Gastroesophageal sphincter (tissue), 4 donors: ENCODE measurements around the gene EPSTI1. TPM values are rescaled to one million over a fixed set of nuclear protein-coding genes. Genes with fewer than 3 reads are reported as not detected.

Experiments
- ATAC-seq: fragments of 150-250 bp; one replicate; pipeline ENCODE4 v1.9.1; 2016; ENCODE audit warnings: mild to moderate bottlenecking, moderate library complexity
- H3K27ac ChIP-seq, 4 donors: fragments of 200-600 bp; sonication (generic) in 3 of 4; 1 replicate in 3 of 4; 2 replicates in 1 of 4; pipeline ENCODE4 v1.5.1; 2016 to 2019
- H3K27me3 ChIP-seq: fragments of 200-600 bp; sonication (generic); one replicate; pipeline ENCODE4 v1.5.1; 2019
- H3K36me3 ChIP-seq, 2 donors: fragments of 200-600 bp; sonication (generic); one replicate each; pipeline ENCODE4 v1.5.1; 2019; ENCODE audit warnings: control low read depth in 1 of 2
- H3K4me1 ChIP-seq, 3 donors: fragments of 200-600 bp; sonication (generic); 1 replicate in 2 of 3; 2 replicates in 1 of 3; pipeline ENCODE4 v1.5.1; 2016 to 2019; ENCODE audit warnings: control low read depth in 2 of 3
- H3K4me3 ChIP-seq, 2 donors: fragments of 200-600 bp; sonication (generic); one replicate each; pipeline ENCODE4 v1.5.1; 2019; ENCODE audit warnings: mild to moderate bottlenecking in 1 of 2, moderate library complexity in 1 of 2
- H3K9me3 ChIP-seq, 3 donors: fragments of 200-600 bp; sonication (generic); one replicate each; pipeline ENCODE4 v1.5.1; 2017 to 2019; ENCODE audit warnings: control low read depth in 2 of 3
- EP300 ChIP-seq: sonication (generic); formaldehyde crosslinking; IDR thresholded peaks from one replicate; pipeline ENCODE4 v1.6.1; 2017; ENCODE audit warnings: antibody characterized with exemption, mild to moderate bottlenecking
- POLR2A ChIP-seq, 2 donors: fragments of 450-650 bp; IDR thresholded peaks; one replicate each; pipeline ENCODE4 v1.6.1; 2017; ENCODE audit warnings: antibody characterized with exemption in 2 of 2, mild to moderate bottlenecking in 2 of 2, moderate library complexity in 1 of 2
- POLR2AphosphoS5 ChIP-seq: sonication (generic); formaldehyde crosslinking; IDR thresholded peaks from one replicate; pipeline ENCODE4 v1.6.1; 2017; ENCODE audit warnings: antibody characterized with exemption
- WGBS, 2 donors: methylation state at CpG; one replicate each; pipeline ENCODE4 v1.1.5; 2018; ENCODE audit warnings: low coverage in 1 of 2; 5-methylcytosine and 5-hydroxymethylcytosine counted together
- total RNA-seq, 4 donors: library from RNA; depleted of rRNA; stranded (reverse); fragments of >200 nt; gene quantifications; one replicate each; pipeline ENCODE4 v1.1.0, GENCODE V29; 2016
- TF ChIP-seq, protein P1 (sequence below), 4 experiments: fragments of 200-600 bp in 2 of 4; fragments of 450-650 bp in 2 of 4; sonication (generic) in 1 of 4; IDR thresholded peaks; one replicate each; pipeline ENCODE4 v1.5.1; 2017 to 2019; ENCODE audit warnings: antibody characterized with exemption in 4 of 4, mild to moderate bottlenecking in 2 of 4, moderate library complexity in 2 of 4

The EPSTI1 gene
- total RNA-seq, 4 donors from 2014 or later = 6.1 to 13.3 (median 7.8) TPM

DNA sequence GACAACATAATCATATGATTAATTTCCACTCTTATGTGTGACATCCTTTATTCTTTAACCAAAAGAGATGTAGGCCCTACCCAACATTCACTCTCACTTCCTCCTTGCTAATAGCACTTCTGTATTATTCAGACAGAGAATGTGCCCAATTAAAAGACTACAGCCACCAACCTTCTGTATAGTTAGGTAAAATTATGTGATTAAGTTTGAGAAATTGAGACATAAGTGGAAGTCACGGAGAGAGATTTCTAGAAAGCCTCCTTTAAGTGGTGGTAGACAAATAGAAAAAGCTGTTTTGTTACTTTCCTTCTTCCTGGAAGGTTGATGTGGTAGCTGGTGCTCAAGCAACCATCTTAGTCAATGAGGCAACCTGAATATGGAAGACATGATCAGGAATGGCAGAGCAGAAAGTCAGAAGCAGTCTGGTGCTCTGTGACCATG lies 14.8 kb downstream of the EPSTI1 start:
- Histone ChIP-seq H3K4me1 (no peaks in the 10 kb centered on the region), H3K36me3 (no peaks in the 10 kb centered on the region), H3K27ac (no peak overlapping the region), H3K9me3 (no peaks in the 10 kb centered on the region), H3K4me3 (no peak overlapping the region), H3K27me3 (no peaks in the 10 kb centered on the region)
- TF ChIP-seq EP300 = no peak
- TF ChIP-seq POLR2A (IDR thresholded peaks at IDR 0.05) = no peak
- TF ChIP-seq POLR2AphosphoS5 = no peak
- TF ChIP-seq, protein P1, sequence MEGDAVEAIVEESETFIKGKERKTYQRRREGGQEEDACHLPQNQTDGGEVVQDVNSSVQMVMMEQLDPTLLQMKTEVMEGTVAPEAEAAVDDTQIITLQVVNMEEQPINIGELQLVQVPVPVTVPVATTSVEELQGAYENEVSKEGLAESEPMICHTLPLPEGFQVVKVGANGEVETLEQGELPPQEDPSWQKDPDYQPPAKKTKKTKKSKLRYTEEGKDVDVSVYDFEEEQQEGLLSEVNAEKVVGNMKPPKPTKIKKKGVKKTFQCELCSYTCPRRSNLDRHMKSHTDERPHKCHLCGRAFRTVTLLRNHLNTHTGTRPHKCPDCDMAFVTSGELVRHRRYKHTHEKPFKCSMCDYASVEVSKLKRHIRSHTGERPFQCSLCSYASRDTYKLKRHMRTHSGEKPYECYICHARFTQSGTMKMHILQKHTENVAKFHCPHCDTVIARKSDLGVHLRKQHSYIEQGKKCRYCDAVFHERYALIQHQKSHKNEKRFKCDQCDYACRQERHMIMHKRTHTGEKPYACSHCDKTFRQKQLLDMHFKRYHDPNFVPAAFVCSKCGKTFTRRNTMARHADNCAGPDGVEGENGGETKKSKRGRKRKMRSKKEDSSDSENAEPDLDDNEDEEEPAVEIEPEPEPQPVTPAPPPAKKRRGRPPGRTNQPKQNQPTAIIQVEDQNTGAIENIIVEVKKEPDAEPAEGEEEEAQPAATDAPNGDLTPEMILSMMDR (IDR thresholded peaks at IDR 0.05) = no peak
- no peak for ATAC-seq
- 93 to 100% methylated on average over 1 of the region's 1 CpG for WGBS, 2 donors

- no peak for ATAC-seq
- Histone ChIP-seq H3K27ac (no peak overlapping the region), H3K4me3 (no peak overlapping the region), H3K4me1 (no peaks in the 10 kb centered on the region), H3K36me3 (no peaks in the 10 kb centered on the region), H3K27me3 (no peaks in the 10 kb centered on the region), H3K9me3 (no peaks in the 10 kb centered on the region)
- WGBS, 2 donors = 82 to 100% methylated on average over 3 of the region's 3 CpGs
- TF ChIP-seq EP300 = no peak
- TF ChIP-seq POLR2AphosphoS5 = no peak
- TF ChIP-seq, protein P1 (IDR thresholded peaks at IDR 0.05) = no peak
- TF ChIP-seq POLR2A (IDR thresholded peaks at IDR 0.05) = no peak
Measured at GRCh38 chr13:42976066-42976465, 16.0 kb downstream of the EPSTI1 start.

DNA sequence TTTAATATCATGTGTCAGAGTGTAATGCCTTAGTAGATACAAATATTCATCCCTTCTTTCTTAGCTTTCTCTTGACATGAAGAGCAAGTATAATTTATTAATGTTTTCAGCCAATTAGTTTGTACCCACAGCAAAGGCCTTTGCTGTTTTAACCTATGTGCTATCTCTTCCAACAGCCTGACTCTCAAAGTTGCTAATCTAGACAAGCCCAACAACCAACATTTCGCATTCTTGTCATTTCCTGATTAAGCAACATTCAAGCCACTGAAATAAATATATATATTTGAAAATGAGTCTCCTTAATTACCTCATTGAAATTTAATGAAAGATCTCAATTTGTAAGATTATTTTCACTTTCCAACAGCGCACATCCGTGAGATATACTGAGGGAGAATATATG lies 18.5 kb downstream of the EPSTI1 start:
- Histone ChIP-seq H3K4me1 (peaks cover 0 to 6% (median 0%) of the 10 kb centered on the region in 3 donors), H3K27me3 (no peaks in the 10 kb centered on the region), H3K4me3 (no peak overlapping the region), H3K36me3 (no peaks in the 10 kb centered on the region), H3K27ac (no peak overlapping the region), H3K9me3 (no peaks in the 10 kb centered on the region)
- ATAC-seq = no peak
- TF ChIP-seq, protein P1 (IDR thresholded peaks at IDR 0.05) = no peak
- TF ChIP-seq POLR2AphosphoS5 (no peak), EP300 (no peak), POLR2A (IDR thresholded peaks at IDR 0.05) (no peak)
- 88 to 100% methylated on average over 3 of the region's 3 CpGs for WGBS, 2 donors

GRCh38 chr13:42971691-42972347 lies 20.2 kb downstream of the EPSTI1 start:
- Histone ChIP-seq H3K36me3 (no peaks in the 10 kb centered on the region), H3K4me1 (peaks cover 0 to 12% (median 3%) of the 10 kb centered on the region in 3 donors), H3K9me3 (no peaks in the 10 kb centered on the region), H3K27ac (no peak overlapping the region), H3K27me3 (no peaks in the 10 kb centered on the region), H3K4me3 (no peak overlapping the region)
- no peak for ATAC-seq
- TF ChIP-seq POLR2AphosphoS5 (no peak), EP300 (no peak), POLR2A (IDR thresholded peaks at IDR 0.05) (no peak)
- TF ChIP-seq, protein P1 (IDR thresholded peaks at IDR 0.05) = no peak
- WGBS, 2 donors = 87 to 92% methylated on average over 9 of the region's 9 CpGs
